Activated CD8-positive, alpha-beta memory T cell treated with anti-CD3 and anti-CD28 coated beads, Interleukin-2, amount 50 U/mL, for 24 hours (primary cell): ENCODE results near the gene ERVK3-1.
A peak's percentile ranks its signal among the peaks of the same experiment; 100 is the strongest.
"Not testable (repeated sequence)": the region's sequence is repeated elsewhere in the genome, so short reads cannot be mapped to it uniquely, and the experiment has no call there.

Experiments
- DNase-seq: peaks from one replicate; pipeline ENCODE4 v3.0.0-alpha.2; 2020; ENCODE audit errors: extremely low read depth

Gene ERVK3-1

GRCh38 chr19:58304748-58305064 lies 471 bp upstream of the ERVK3-1 start:
- DNase-seq = no peak

GRCh38 chr19:58305932-58306323 lies 751 bp downstream of the ERVK3-1 start:
- DNase-seq = no peak

GRCh38 chr19:58307736-58308135 lies 2.6 kb downstream of the ERVK3-1 start:
- no peak for DNase-seq

- not testable (repeated sequence) for DNase-seq
These were observed 5.5 kb downstream of the ERVK3-1 start for GRCh38 chr19:58310685-58311084.

- no peak for DNase-seq
These were observed 6.2 kb downstream of the ERVK3-1 start for GRCh38 chr19:58311345-58311865.

- DNase-seq = no peak
These were observed 10.4 kb downstream of the ERVK3-1 start for GRCh38 chr19:58315580-58315979.

- no peak for DNase-seq
These were observed 12.4 kb downstream of the ERVK3-1 start for GRCh38 chr19:58317476-58318072.

GRCh38 chr19:58318297-58318696 lies 13.1 kb downstream of the ERVK3-1 start:
- no peak for DNase-seq

GRCh38 chr19:58319241-58319640 lies 14.1 kb downstream of the ERVK3-1 start:
- DNase-seq = no peak

- DNase-seq = no peak
These were observed 20.3 kb downstream of the ERVK3-1 start for GRCh38 chr19:58325311-58326022.

- no peak for DNase-seq
These were observed 21.3 kb downstream of the ERVK3-1 start for GRCh38 chr19:58326501-58326913.

- DNase-seq = peak; percentile 75
These were observed 21.9 kb downstream of the ERVK3-1 start, which contains the start of gene ZSCAN22 for GRCh38 chr19:58326914-58327726. Gene ZSCAN22, plus strand, starts transcription at chr19:58326994. Its CDS starts 7,809 bp downstream, at chr19:58334803.

- no peak for DNase-seq
These were observed 23.8 kb downstream of the ERVK3-1 start for GRCh38 chr19:58328999-58329398.

- DNase-seq = no peak
These were observed 25.3 kb downstream of the ERVK3-1 start for GRCh38 chr19:58330458-58330857.

GRCh38 chr19:58332697-58333096 lies 27.5 kb downstream of the ERVK3-1 start:
- DNase-seq = no peak

GRCh38 chr19:58334691-58335249 lies 29.6 kb downstream of the ERVK3-1 start:
- DNase-seq = no peak

GRCh38 chr19:58335630-58336029 lies 30.5 kb downstream of the ERVK3-1 start:
- DNase-seq = no peak

GRCh38 chr19:58336216-58336615 lies 31.0 kb downstream of the ERVK3-1 start:
- DNase-seq = no peak

GRCh38 chr19:58336820-58337219 lies 31.6 kb downstream of the ERVK3-1 start:
- DNase-seq = no peak

- DNase-seq = no peak
These were observed 33.2 kb downstream of the ERVK3-1 start for GRCh38 chr19:58338336-58338735.

GRCh38 chr19:58338825-58339558 lies 33.8 kb downstream of the ERVK3-1 start:
- DNase-seq = no peak

- DNase-seq = no peak
These were observed 40.4 kb downstream of the ERVK3-1 start for GRCh38 chr19:58345558-58345957.
